H4 (cell line): Measurements from ENCODE around the gene SEPTIN10. TPM values are rescaled to one million over a fixed set of nuclear protein-coding genes. Genes with fewer than 3 reads are reported as not detected.
A peak's percentile ranks its signal among the peaks of the same experiment; 100 is the strongest.
"Not testable (repeated sequence)": the region's sequence is repeated elsewhere in the genome, so short reads cannot be mapped to it uniquely, and the experiment has no call there.

Experiments used
- DNase-seq: peaks from one replicate; pipeline ENCODE4 v3.0.0-alpha.2; 2015; ENCODE audit warnings: low spot score
- total RNA-seq: library from RNA; depleted of rRNA; stranded (reverse); fragments of >200 nt; shearing (Covaris generic); gene quantifications from 2 replicates; pipeline ENCODE4 v1.2.3, GENCODE V29; 2014

Gene SEPTIN10
- total RNA-seq, 1 experiment from 2014 or later, result 44.4 TPM

- DNase-seq, result no peak
Observed at GRCh38 chr2:109633284-109633961, 19.7 kb upstream of the SEPTIN10 start.

- no peak for DNase-seq
Observed at GRCh38 chr2:109632158-109632789, 18.5 kb upstream of the SEPTIN10 start.

GRCh38 chr2:109631741-109632140 lies 18.0 kb upstream of the SEPTIN10 start:
- DNase-seq, result no peak

- no peak for DNase-seq
Observed at GRCh38 chr2:109630441-109631430, 17.0 kb upstream of the SEPTIN10 start.

GRCh38 chr2:109629867-109630266 lies 16.1 kb upstream of the SEPTIN10 start:
- DNase-seq, result no peak

GRCh38 chr2:109628321-109628720 lies 14.6 kb upstream of the SEPTIN10 start:
- not testable (repeated sequence) for DNase-seq

GRCh38 chr2:109624339-109624738 lies 10.6 kb upstream of the SEPTIN10 start:
- no peak for DNase-seq

GRCh38 chr2:109623923-109624322 lies 10.2 kb upstream of the SEPTIN10 start:
- DNase-seq, result no peak

- no peak for DNase-seq
Observed at GRCh38 chr2:109623297-109623696, 9.5 kb upstream of the SEPTIN10 start.

- DNase-seq, result no peak
Observed at GRCh38 chr2:109619032-109619615, 5.4 kb upstream of the SEPTIN10 start.

GRCh38 chr2:109616184-109616583 lies 2.4 kb upstream of the SEPTIN10 start:
- DNase-seq, result no peak

- DNase-seq, result no peak
Observed at GRCh38 chr2:109615637-109616144, 1.9 kb upstream of the SEPTIN10 start.

GRCh38 chr2:109614715-109615636 lies 1.2 kb upstream of the SEPTIN10 start:
- no peak for DNase-seq

GRCh38 chr2:109613081-109613921 lies 465 bp downstream of the SEPTIN10 start:
- no peak for DNase-seq

- peak; percentile 22 for DNase-seq
Observed at GRCh38 chr2:109611467-109612095, 2.2 kb downstream of the SEPTIN10 start.

GRCh38 chr2:109609352-109610024 lies 4.3 kb downstream of the SEPTIN10 start:
- peak; percentile 42 for DNase-seq

- DNase-seq, result no peak
Observed at GRCh38 chr2:109607766-109608165, 6.0 kb downstream of the SEPTIN10 start.

- peak; percentile 63 for DNase-seq
Observed at GRCh38 chr2:109604597-109604996, 9.2 kb downstream of the SEPTIN10 start.
